HG03196 (cell line): Measurements from ENCODE around the gene SLC25A39.
A peak's percentile ranks its signal among the peaks of the same experiment; 100 is the strongest.
"Not testable (repeated sequence)": the region's sequence is repeated elsewhere in the genome, so short reads cannot be mapped to it uniquely, and the experiment has no call there.

Source experiments
- ATAC-seq: cut with Tn5 transposase; IDR thresholded peaks from one replicate; pipeline ENCODE4 v1.9.1; 2021; ENCODE audit not compliant: unreplicated experiment

SLC25A39 gene

GRCh38 chr17:44335968-44336367 is 11.3 kb upstream of the SLC25A39 start:
- ATAC-seq, result no peak

GRCh38 chr17:44335564-44335963 is 10.9 kb upstream of the SLC25A39 start:
- ATAC-seq, result no peak

GRCh38 chr17:44334727-44335126 is 10.1 kb upstream of the SLC25A39 start:
- no peak for ATAC-seq

GRCh38 chr17:44334315-44334714 is 9.7 kb upstream of the SLC25A39 start:
- ATAC-seq, result no peak

- no peak for ATAC-seq
These were observed 8.7 kb upstream of the SLC25A39 start for GRCh38 chr17:44333371-44333770.

GRCh38 chr17:44331249-44331760 is 6.7 kb upstream of the SLC25A39 start:
- ATAC-seq, result no peak

GRCh38 chr17:44330263-44330662 is 5.6 kb upstream of the SLC25A39 start:
- not testable (repeated sequence) for ATAC-seq

- not testable (repeated sequence) for ATAC-seq
These were observed 4.9 kb upstream of the SLC25A39 start for GRCh38 chr17:44329516-44329915.

GRCh38 chr17:44327715-44328449 is 3.3 kb upstream of the SLC25A39 start:
- no peak for ATAC-seq

GRCh38 chr17:44326861-44327444 is 2.3 kb upstream of the SLC25A39 start:
- ATAC-seq, result peak; percentile 46

GRCh38 chr17:44324092-44324570 is 492 bp downstream of the SLC25A39 start:
- ATAC-seq, result no peak

GRCh38 chr17:44323359-44324091 is 1.1 kb downstream of the SLC25A39 start:
- ATAC-seq, result no peak

- no peak for ATAC-seq
These were observed 2.3 kb downstream of the SLC25A39 start for GRCh38 chr17:44322236-44322895.

- no peak for ATAC-seq
These were observed 3.1 kb downstream of the SLC25A39 start for GRCh38 chr17:44321246-44322120.

GRCh38 chr17:44320066-44320465 is 4.6 kb downstream of the SLC25A39 start:
- no peak for ATAC-seq

- ATAC-seq, result no peak
These were observed 6.3 kb downstream of the SLC25A39 start for GRCh38 chr17:44318077-44318892.

- ATAC-seq, result no peak
These were observed 7.1 kb downstream of the SLC25A39 start for GRCh38 chr17:44317545-44317944.

GRCh38 chr17:44315760-44316731 is 8.6 kb downstream of the SLC25A39 start:
- ATAC-seq, result no peak
